KMS-11 (cell line): ENCODE data around the gene ROCK1.

ENCODE experiments used
- H2AFZ ChIP-seq: fragments of 200-600 bp; sonication (generic); 2 replicates; pipeline ENCODE4 v1.6.1; 2016; ENCODE audit warnings: antibody characterized with exemption, mixed run types, low read depth
- H3K27ac ChIP-seq: fragments of 200-600 bp; sonication (generic); 2 replicates; pipeline ENCODE4 v1.6.1; 2016; ENCODE audit warnings: mild to moderate bottlenecking, mixed run types
- H3K27me3 ChIP-seq: fragments of 200-600 bp; sonication (generic); 2 replicates; pipeline ENCODE4 v1.6.1; 2017; ENCODE audit warnings: mild to moderate bottlenecking, low read depth, mixed run types, moderate library complexity; ENCODE audit not compliant: insufficient read depth
- H3K36me3 ChIP-seq: fragments of 200-600 bp; sonication (generic); 2 replicates; pipeline ENCODE4 v1.6.1; 2017; ENCODE audit warnings: mild to moderate bottlenecking, mixed run types; ENCODE audit not compliant: insufficient read depth
- H3K4me1 ChIP-seq: fragments of 200-600 bp; sonication (generic); 2 replicates; pipeline ENCODE4 v1.6.1; 2016; ENCODE audit warnings: mild to moderate bottlenecking, low read depth, mixed run types; ENCODE audit not compliant: poor library complexity, severe bottlenecking
- H3K4me2 ChIP-seq: fragments of 200-600 bp; sonication (generic); 2 replicates; pipeline ENCODE4 v1.7.0; 2016; ENCODE audit warnings: mild to moderate bottlenecking, mixed run types
- H3K4me3 ChIP-seq: fragments of 200-600 bp; sonication (generic); IDR thresholded peaks from 2 replicates; pipeline ENCODE4 v1.6.1; 2017; ENCODE audit warnings: low read depth, low read length, mixed read lengths; ENCODE audit not compliant: insufficient read depth
- H3K79me2 ChIP-seq: fragments of 200-600 bp; sonication (generic); 2 replicates; pipeline ENCODE4 v1.6.1; 2016; ENCODE audit warnings: low read depth, mixed run types; ENCODE audit not compliant: insufficient read depth
- H3K9ac ChIP-seq: fragments of 200-600 bp; sonication (generic); 2 replicates; pipeline ENCODE4 v1.6.1; 2016; ENCODE audit warnings: mild to moderate bottlenecking, mixed run types
- H4K20me1 ChIP-seq: fragments of 200-600 bp; sonication (generic); 2 replicates; pipeline ENCODE4 v1.6.1; 2016; ENCODE audit warnings: mild to moderate bottlenecking, mixed run types; ENCODE audit not compliant: insufficient read depth
- CTCF ChIP-seq: fragments of 200-600 bp; sonication (generic); conservative IDR thresholded peaks from 2 replicates; pipeline ENCODE4 v1.6.1; 2017; ENCODE audit warnings: low read depth, mild to moderate bottlenecking, antibody characterized with exemption, low read length, moderate library complexity, mixed read lengths

The ROCK1 gene

GRCh38 chr18:21111346-21112139 is at the start of gene ROCK1:
Gene ROCK1 (minus strand): TSS chr18:21111813. CDS start chr18:21110910, 903 bp downstream.
- Histone ChIP-seq H3K9ac (peak within 1 kb of the TSS; percentile 82), H3K4me1 (peaks cover 34% of the 10 kb centered on the region), H3K4me2 (peak within 1 kb of the TSS; percentile 70), H3K27me3 (no peaks in the 10 kb centered on the region), H3K27ac (peak within 1 kb of the TSS; percentile 87), H4K20me1 (peaks cover 16% of the 10 kb centered on the region), H2AFZ (peak within 1 kb of the TSS; percentile 86), H3K36me3 (no peaks in the 10 kb centered on the region), H3K79me2 (peaks cover 42% of the 10 kb centered on the region), H3K4me3 (no peak within 1 kb of the TSS)
- no peak for TF ChIP-seq CTCF

- H3K9ac ChIP-seq = no peak overlapping the region
- no peaks in the 10 kb centered on the region for H3K79me2 ChIP-seq
- H3K27me3 ChIP-seq = no peaks in the 10 kb centered on the region
- TF ChIP-seq CTCF = no peak
- H2AFZ ChIP-seq = no peak overlapping the region
- H4K20me1 ChIP-seq = no peaks in the 10 kb centered on the region
- H3K4me1 ChIP-seq = no peaks in the 10 kb centered on the region
- no peaks in the 10 kb centered on the region for H3K36me3 ChIP-seq
- H3K27ac ChIP-seq = no peak overlapping the region
- H3K4me2 ChIP-seq = no peak overlapping the region
- no peak overlapping the region for H3K4me3 ChIP-seq
These were observed 43.8 kb upstream of the ROCK1 start for GRCh38 chr18:21155443-21155842.

- Histone ChIP-seq H3K27me3 (no peaks in the 10 kb centered on the region), H3K4me1 (no peaks in the 10 kb centered on the region), H3K27ac (no peak overlapping the region), H3K36me3 (no peaks in the 10 kb centered on the region; the same call in 1 of the 2 replicates), H3K4me3 (no peak overlapping the region), H2AFZ (no peak overlapping the region), H3K9ac (no peak overlapping the region), H3K4me2 (no peak overlapping the region), H3K79me2 (no peaks in the 10 kb centered on the region), H4K20me1 (no peaks in the 10 kb centered on the region)
- no peak for TF ChIP-seq CTCF
These were observed 34.4 kb upstream of the ROCK1 start for GRCh38 chr18:21146016-21146415.

GRCh38 chr18:21145371-21145770 is 33.8 kb upstream of the ROCK1 start:
- Histone ChIP-seq H2AFZ (no peak overlapping the region), H3K4me3 (no peak overlapping the region), H4K20me1 (no peaks in the 10 kb centered on the region), H3K27ac (no peak overlapping the region), H3K9ac (no peak overlapping the region), H3K36me3 (no peaks in the 10 kb centered on the region; the same call in 1 of the 2 replicates), H3K27me3 (no peaks in the 10 kb centered on the region), H3K4me1 (no peaks in the 10 kb centered on the region), H3K4me2 (no peak overlapping the region), H3K79me2 (no peaks in the 10 kb centered on the region)
- TF ChIP-seq CTCF = no peak
